Stomach (tissue), 4 donors: ENCODE measurements around the gene YPEL3.

Experiments
- CTCF ChIP-seq, 7 experiments: fragments of 450-650 bp in 4 of 7; fragments of 200-600 bp in 3 of 7; sonication (generic) in 3 of 7; IDR thresholded peaks; one replicate each; pipeline ENCODE4 v1.5.1; 2016 to 2019; ENCODE audit warnings: antibody characterized with exemption in 7 of 7, control low read depth in 2 of 7, mild to moderate bottlenecking in 1 of 7
- EP300 ChIP-seq: sonication (generic); formaldehyde crosslinking; IDR thresholded peaks from one replicate; pipeline ENCODE4 v1.6.1; 2017; ENCODE audit warnings: antibody characterized with exemption
- POLR2A ChIP-seq, 4 donors: fragments of 450-650 bp; IDR thresholded peaks; one replicate each; pipeline ENCODE4 v1.6.1; 2016; ENCODE audit warnings: antibody characterized with exemption in 4 of 4, control low read depth in 2 of 4, mild to moderate bottlenecking in 1 of 4, moderate library complexity in 1 of 4

DNA sequence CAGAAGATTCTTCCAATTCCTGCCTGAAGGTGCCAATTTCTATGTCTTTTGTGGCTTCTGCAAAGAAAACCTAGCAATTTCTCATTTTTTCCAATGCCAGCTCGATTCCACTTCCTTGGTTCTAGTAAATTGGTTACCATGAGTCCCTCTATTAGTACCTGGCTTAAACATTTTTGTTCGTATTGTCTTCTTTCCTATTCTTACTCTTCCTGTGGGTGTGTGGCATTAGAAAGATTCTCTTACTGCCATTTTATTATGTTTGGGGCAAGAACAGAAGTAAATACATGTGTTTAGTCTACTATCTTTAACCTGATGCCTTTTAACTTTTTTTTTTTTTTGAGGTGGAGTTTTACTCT lies 47.3 kb upstream of the YPEL3 start:
- no peak for TF ChIP-seq CTCF (IDR thresholded peaks at IDR 0.05)
- no peak for TF ChIP-seq POLR2A (IDR thresholded peaks at IDR 0.05)
- no peak for TF ChIP-seq EP300
